Stimulated activated CD4-positive, alpha-beta T cell treated with anti-CD3 and anti-CD28 coated beads, Interleukin-4, amount 100 ng/mL, for 24 hours (primary cell): ENCODE measurements around the gene CCR3.
A peak's percentile ranks its signal among the peaks of the same experiment; 100 is the strongest.

Experiments
- DNase-seq: peaks from one replicate; pipeline ENCODE4 v3.0.0-alpha.2; 2020

CCR3 gene

DNA sequence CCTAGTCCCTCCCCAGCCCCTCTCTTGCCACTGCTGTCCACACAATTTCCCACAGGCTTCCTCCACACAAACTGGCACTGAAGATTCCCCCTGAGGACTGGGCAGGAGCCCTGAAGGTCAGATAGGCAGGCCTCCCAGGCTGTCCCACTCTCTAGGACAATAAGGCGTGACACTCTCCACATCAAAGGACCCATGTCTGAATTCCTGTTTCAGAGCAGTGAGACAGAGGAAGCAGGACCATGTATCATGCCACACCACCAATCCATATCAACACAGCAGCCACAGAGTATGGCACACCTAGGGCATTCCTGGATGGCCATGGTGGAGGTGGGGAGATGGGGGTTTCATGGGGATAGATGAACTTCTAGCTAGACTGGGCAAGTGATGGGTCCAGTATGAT, 20.3 kb upstream of the CCR3 start:
- no peak for DNase-seq

DNA sequence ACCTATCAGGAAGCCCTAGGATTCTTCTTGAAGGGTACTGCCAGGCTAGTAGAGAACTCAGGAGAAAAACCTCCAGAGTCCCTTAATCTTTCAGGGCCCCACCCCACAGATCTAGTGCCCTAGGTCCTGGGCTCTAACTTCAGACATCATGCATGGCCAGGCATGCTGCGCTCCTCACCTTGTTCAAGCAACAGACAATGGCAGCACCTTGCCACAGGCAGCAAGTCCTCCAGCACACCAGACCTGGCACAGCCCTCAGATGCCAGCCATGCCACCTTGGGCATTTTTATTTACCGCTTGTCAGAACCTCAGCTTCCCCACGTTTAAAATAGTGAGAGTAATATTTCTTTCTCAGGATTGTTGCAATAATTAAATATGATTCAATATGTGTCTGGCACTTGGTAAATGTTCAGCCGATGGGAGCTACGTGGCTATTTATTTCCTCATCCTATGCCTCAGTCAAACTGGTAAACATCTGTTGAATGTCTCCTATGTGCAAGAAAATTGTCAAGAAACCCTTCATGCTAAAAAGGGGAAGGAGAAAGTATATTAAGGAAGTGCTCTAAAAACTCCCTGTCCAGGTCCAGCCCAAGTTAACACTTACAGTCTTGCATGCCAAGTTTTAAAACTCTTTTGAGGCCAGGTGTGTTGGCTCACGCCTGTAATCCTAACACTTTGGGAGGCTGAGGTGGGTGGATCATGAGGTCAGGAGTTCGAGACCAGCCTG, 19.7 kb upstream of the CCR3 start:
- no peak for DNase-seq

DNA sequence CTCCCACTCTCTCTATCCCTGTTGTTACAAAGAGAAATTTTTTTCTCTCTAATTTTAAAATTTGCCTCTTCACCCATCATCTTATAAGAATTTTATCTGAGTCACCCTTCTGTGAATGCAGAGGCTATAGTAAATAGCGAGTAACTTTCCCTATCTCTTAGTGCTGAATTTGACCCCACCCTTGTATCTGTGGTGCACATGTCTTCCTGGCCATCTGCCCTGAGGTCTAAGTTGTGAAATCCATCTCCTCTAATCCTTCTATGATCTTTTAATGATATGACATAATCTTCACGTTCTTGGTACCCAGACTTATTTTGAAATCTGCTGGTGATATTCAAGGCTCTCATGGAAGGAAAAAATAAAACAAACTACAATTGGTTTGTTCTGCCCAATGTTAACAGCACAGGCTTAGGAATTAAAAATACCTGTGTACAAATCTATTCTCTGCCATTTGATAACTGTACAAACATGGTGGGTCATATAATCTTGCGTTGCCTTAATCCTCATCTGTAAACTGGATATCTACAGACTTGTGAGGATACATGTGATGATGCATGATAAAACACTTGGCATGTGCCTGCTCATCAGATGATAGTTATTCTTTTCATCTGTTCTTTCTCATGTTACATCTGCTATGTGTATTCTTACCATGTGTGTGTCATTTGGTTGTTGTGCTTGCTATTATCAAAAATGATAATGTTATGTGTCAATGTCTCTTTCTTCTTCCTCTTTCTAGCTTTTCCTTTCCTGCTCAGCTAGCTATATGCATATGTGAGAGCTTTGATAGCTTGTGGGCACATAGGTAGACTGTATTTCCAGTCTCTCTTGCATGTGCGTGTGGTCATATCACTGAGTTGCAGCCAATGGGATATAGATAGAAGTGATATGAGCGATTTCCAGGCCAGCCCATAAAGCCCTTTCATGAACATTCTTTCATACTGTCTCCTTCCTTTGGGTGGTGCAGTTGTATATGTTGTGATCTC, 13.7 kb upstream of the CCR3 start:
- DNase-seq: no peak

DNA sequence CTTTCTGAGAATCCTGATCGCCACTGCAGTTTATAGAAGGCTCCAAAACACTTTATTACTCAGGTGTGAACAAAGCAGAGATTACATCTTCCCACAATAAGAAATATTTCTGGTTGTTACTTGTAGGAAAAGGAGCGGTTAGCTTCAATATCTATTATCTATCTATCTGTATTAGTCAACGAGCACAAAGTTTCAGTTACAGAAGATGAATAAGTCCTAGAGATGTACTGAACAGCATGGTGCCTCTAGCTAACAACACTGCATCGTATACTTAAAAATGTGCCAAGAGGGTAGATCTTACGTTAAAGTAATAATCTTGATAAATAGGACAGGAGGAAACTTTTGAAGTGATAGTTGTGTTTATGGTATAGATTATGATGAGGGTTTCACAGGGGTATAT, 10.9 kb upstream of the CCR3 start:
- no peak for DNase-seq

DNA sequence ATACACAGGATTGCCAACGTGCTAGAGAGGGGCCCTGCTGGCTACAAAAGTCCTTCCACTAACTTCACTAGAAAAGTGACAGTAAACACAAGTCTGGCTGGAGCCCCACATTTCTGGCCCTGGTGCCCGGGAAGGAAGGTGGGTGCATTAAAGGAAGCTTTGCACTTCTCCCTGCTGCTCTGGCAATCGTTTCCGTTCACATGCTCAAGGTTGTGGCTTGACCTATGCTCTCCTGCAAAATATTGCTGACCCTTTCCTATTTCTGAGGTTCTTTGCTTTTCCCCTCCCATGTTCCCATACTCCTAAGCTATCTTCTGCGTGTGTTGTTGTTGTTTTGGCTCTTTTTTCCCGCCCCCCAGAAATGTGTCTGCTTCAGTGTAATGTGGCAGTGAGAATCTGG, 9.1 kb upstream of the CCR3 start:
- DNase-seq: no peak

DNA sequence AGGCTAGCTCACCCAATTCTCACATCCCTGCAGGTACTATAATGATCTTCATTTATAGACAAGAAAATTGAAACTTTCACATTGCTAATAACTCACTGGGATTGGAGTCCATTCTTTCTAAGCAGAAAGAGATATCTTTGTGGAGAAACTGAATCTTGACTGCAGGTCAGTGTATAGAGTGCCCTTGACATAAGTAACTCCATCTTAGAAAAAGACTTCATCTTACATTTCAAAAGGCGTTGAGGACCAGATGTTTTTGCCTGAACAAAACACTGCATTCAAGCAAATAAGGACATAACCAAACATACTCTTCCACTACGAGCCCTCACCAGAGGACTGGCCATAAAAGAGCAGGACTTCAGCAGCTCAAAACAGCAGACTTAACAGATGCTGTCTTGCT, 6.8 kb upstream of the CCR3 start:
- DNase-seq: no peak

DNA sequence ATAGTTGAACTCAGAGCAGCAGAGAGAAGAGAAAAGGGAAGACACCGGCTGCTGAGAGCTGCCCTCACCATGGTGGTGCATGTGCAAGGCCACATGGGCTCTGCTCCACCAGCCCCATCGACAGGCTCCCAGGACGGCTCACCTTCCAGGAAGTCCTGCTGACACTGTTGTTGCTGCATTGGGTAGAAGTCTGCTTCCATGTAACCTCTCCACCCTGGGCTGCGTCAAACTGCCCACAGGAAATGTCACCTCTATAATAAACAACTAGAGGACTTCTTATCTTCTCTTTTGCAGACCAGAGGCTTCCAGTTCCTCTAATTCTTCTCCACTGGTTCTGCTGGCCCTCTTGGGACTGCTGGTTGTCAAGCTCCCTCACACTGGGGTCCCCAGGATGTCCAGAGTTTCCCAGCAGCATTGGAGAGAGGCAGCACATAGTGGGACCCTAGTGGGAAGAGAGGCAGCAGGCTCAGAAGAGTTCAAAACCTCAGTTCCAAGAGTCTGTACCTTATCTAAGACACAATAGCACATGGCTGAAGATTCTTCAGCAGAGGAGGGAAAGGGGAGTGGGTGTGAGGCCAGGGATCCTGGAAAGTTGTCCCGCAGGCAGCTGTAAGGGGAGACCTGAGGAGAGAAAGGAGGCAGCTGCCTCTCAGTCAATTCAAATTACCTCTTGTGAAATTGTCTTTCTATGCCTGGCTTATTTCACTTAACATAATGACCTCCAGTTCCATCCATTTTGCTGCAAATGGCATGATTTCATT, 5.8 kb upstream of the CCR3 start:
- no peak for DNase-seq

DNA sequence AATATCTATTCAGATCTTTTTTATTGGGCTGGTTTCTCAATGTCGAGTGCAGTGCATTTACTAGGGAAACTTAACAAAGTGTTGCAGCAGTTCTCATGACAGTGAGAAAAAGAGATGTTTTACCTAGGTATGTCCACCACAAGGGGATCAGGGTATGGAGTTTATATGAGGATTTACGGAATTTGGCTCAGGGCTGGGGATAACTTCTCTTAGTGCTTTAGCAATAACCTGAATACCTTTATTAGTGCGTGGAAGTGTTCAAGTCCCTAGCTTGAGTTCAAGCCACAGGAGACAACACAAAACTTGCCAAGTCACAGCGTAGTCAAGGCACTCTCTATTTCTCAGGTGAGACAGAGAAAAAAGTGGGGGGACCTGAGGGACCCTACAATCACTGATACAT, 3.9 kb upstream of the CCR3 start:
- DNase-seq: no peak

DNA sequence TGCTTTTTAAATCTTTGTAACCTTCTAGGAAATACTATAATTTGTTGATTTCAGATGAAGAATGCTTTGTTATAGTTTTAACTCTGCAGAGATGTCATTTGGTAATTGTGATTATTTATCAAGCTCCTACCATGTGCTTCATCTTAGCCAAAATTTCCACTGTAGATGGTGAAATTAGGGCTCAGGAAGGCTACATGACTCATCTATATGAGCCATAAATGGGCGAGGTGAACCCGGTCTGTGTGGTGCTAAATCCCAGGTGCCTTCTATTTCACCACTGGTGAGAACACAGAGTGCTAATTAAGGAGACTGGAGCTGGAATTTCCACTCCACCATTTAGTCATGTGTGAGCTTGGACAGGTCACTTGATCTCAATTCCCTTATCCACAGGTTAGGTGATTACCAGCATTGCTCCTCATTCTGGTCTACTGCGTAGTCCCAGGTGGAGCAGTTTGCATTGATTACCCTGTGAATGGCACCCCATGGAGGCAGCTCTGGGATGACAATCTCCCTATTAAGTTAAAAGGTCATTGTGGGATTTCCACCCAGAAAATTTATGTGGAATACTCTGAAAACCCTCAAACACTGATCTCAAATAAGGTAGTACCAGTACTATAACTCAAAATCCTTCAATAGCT, 2.8 kb upstream of the CCR3 start:
- DNase-seq: no peak

DNA sequence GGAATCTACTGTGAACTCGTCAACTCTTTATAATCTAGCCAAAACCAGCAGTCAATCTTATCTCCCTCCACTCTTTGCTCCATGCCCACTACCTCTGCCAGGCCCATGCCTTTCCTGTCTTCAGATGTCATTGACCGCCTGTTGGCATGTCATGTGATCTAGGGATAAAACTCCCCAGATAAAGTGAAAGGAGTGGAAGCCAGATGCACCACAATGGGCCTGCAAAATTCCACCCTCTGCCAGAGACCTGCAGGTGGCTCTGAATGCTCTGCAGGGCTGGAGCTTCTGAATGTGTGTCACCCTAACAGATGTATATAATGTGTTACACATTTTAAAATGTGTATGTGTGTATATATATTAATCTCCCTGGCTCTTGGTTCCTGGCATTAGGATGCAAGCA, 2.3 kb upstream of the CCR3 start:
- DNase-seq: no peak

DNA sequence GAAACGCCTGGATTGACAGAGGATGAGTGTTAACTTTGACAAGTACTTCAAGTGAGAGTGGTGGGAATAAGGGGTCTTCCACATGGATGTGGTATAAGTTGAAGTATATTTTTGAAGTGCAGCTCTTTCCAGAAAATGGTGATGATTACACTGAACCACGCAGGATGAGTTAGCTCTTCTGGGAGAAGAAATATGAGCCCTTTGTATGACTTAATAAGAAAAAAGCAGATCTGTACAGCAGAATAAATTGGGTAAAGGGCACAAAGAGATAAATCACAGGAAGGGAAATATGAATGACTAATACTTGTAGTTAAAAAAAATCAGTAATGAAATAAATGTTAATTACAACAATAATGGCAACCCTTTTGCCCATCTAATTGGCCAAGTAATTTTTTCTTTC, 1.3 kb downstream of the CCR3 start:
- no peak for DNase-seq

DNA sequence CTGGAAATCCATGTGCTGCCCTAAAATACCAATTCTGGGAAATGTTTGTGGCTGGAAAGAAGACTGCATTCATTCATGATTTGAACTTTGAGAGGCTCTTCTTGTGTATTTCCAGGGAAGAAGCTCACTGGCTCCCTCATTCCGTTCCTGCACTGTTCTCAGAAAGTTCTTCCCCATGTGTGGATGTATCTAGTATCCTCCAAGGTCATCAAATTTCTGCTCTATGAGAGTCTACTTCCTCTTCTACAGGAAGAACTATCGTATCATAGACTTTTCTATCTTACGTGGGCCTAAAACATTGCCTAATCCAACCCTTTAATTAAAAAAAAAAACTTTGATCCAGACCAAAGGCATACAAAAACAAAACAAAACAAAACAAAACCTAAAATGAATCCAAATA, 2.9 kb downstream of the CCR3 start:
- no peak for DNase-seq

DNA sequence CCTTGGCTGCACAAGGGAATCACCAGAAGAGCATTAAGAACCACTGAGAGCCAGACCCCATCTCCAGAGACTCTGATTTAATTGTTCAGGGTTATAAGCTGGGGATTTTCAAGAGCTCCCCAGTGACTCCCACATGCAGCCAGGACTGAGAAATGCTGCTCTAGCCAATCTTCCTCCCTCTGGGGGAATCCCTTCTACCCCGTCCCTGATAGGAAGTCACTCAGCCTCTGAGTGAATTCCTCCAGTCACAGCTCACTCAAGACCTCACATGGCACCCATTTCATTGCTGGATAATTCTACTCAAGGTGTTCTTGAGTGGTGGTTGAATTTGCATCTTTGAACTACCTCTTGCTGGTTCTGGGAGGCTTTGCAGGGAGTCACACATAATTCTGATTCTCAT, 10.7 kb downstream of the CCR3 start:
- DNase-seq: no peak

DNA sequence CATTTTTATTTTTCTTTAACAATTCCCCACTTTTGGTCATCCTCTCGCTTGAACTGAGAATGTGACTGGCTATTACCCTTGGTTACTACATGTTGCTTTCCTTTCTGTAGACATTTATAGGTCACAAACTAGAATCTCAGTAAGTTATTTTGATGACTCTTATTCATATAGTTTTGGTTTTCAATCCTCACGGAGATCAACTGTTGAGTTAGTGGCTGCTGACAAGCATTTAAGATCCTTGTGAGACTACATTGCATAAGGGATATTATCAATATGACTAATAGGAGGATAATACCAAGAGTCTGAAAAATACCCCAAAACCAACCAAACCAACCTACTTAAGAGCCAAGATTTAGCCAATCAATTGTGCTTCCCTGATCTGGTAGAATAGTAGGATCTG, 16.3 kb downstream of the CCR3 start:
- DNase-seq: no peak

DNA sequence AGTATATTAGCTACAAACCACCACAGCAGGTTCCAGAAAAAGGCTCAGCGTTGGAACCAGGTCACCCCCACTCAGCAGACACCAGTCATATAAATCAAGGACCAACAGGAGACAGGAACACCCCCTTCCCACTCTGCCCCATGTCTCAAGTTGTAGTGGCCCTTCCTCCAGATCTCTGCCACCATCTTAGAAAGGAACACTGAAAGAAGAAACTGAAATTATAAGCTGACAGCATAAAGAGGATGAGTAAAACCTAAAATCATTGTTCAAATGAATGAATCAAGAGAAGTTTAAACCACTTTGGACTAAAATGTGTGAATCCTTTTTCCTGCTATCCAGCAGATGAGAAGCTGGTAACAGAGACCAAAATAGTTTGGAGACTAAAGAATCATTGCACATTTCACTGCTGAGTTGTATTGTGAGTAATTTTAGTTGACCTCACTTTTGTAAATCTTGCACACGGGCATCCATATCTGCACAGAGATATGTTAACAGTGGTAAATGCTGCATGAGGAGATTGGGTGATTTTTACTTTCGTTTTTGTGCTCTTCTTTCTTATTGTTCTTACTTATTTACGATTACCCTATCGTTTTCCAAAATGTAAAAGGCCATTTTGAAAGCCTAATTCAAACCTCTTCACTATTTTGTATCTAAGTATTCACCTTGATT, 19.8 kb downstream of the CCR3 start:
- no peak for DNase-seq

DNA sequence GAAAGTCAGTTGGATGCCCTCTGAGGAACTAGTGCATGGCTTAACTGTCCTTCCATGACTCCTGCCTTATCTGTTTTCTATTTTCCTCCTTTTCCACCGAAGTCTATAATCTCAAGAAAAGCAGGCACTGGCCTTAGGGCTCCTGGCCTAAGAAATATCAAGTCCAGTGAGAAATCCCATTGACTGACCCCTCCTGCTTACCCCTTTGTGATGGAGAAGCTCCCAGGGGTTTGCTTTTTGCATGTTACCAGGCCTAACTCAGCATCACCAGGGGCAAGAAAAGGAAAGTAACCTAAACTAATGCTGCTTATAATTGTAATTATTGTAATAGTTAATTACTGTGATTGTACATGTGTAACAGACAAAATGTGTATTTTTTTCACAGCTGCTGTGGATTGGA, 21.7 kb downstream of the CCR3 start:
- DNase-seq: no peak

DNA sequence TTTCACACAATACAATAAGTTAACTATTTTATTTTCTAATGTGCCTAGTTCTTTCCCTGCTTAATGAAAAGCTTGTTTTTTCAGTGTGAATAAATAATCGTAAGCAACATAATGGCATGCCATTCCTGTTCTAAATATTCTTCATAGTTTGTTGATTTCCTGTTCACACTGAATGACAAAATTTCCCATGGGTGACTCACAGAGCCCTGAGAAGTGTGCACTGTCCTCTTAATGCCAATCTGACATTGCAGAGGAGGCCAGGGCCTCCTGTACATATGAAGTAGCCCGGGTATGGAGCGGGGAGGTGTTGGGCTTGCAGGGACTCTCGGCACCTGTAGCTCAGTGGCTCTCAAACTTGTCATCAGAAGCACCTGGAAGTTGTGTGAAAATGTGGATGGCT, 24.3 kb downstream of the CCR3 start:
- no peak for DNase-seq

DNA sequence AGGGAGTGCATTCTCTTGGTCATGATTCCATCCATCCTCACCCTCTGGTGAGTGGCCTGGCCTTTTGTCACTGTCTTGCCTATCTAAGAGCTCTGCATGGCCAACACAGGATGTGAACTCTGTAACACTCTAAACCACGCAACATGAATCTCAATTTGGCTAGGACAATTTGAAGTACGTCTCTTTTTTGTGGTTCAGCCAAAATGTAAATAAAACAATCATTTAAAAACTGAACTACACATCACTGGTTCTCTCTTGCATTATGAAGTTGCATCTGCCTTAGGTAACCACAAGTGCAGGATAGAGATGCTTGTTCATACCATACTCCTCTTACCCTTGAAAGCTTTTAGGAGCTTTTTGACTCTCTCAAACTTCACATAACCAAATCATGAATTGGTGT, 27.3 kb downstream of the CCR3 start:
- DNase-seq: no peak

DNA sequence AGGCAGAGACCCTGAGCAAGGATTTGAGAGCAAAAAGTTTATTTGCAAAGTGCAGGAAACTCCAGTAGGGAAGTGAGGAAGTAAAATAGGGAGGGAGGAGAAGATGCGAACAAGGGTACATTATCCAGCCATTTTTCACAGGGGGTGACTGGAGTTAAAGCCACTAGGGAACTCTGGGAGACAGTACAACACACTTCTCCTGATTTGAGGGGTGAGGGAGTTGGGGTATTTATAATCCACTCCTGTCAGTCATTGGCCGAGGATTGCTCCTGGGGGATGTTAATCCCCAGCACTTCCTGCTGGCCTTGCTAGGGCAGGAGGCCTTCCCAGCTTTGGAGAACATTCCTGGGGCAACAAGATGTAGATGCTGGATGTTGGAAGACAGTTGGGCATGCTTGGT, 28.2 kb downstream of the CCR3 start:
- DNase-seq: no peak

DNA sequence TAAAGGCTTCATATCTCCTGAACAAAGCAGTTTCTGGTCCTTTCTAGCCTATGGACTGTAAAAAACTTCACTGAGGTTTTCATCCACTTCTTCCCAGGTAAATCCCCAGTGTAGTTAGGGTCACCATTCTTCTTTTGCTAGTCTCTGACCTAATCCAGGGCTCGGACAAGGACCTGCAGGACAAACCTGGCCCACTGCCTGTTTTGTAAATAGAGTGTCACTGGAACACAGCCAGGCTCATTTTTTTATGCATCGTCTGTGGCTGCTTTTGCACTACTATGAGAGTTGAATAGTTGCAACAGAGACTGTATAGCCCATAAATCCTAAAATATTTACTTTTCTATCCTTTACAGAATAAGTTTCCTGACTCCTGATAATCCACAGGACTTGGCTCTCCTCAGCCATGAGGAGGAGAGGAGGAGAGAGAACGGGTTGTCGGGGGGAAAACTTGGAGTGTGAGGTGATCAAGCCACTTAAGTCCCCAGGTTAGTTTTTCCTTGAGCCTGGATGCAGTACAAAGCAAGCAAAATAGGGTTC, 29.0 kb downstream of the CCR3 start:
- DNase-seq: no peak

DNA sequence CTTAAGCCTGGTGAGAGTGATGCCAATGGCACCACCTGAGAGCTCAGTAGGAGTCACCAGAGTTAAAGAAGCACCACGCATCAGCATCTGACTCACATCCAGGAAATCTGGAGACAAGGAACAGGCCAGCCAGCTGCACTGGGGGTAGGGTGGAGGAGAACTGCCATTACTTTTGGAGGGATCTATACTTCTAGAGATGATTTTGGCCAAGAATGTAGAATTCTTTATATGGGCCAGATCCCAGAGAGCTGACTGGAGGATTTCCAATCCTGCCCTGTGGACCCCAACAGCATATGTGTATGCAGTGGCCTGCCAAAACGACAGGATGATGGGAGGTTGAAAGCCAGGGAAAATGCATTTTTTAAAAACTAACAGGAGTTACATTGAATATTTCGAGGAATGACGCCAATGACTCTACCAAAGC, 29.8 kb downstream of the CCR3 start:
- DNase-seq: no peak

DNA sequence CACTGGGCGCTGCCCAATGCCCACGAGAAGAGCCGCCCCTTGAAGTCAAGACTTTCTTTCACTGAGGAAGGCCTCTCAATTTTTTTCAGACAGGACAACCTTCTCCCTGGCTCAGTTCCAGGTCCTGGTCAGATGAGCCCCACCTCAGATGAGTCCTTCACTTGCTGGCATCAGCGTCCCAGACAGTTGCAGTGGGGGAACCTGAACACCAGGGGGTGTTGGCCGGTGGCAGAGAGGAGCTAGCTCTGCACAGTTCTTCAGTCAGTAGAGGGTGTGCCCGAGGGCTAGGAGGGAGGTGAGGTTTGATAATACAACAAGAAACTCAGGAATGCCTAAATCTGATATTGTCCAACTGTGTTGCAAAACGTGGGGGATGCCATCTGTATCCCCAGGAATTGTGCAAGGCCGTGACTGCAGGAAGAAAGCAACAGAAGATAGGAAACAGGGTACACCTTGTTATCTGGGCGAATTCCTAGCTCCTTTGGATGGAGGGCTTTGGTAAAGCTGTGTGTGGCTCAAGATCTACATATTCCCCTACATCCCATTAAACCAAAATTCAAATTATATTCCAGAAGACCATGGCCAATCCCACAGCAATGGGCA, 34.3 kb downstream of the CCR3 start:
- DNase-seq: peak; percentile 81
